Panc1 (cell line): ENCODE measurements around the gene ARHGEF40. TPM values are rescaled to one million over a fixed set of nuclear protein-coding genes. Genes with fewer than 3 reads are reported as not detected.

Source experiments
- ATAC-seq: fragments of 200-7000 bp; cut with Tn5 transposase; 2 replicates; pipeline ENCODE4 v1.9.1; 2020; ENCODE audit warnings: mild to moderate bottlenecking, moderate library complexity
- BruUV-seq: library from RNA; stranded (reverse); fragments of 400-500 nt; replicated peaks from 2 replicates; lab custom pipeline; 2021; lab: Mats Ljungman, UMichigan
- CTCF ChIA-PET: fragments of 300-600 bp; sonication (Branson Sonifier 250); formaldehyde crosslinking; loops from one replicate; lab custom pipeline; 2022; ENCODE audit warnings: antibody characterized with exemption; lab: Charles Lee
- POLR2A ChIA-PET: fragments of 300-600 bp; sonication (Branson Sonifier 250); formaldehyde crosslinking; loops from one replicate; lab custom pipeline; 2022; ENCODE audit warnings: antibody characterized with exemption; lab: Charles Lee
- DNase-seq: peaks from one replicate; pipeline ENCODE4 v3.0.0-alpha.2; 2010; ENCODE audit warnings: low read depth, low spot score
- H3K27ac ChIP-seq: 2 replicates; pipeline ENCODE4 v1.5.1; 2011; ENCODE audit warnings: mild to moderate bottlenecking, low read length, inconsistent platforms
- H3K27me3 ChIP-seq: fragments of 200-500 bp; sonication (Bioruptor generic); 2 replicates; pipeline ENCODE4 v1.6.0; 2014; ENCODE audit warnings: low read length, inconsistent platforms; ENCODE audit not compliant: control insufficient read depth, insufficient read depth
- H3K36me3 ChIP-seq: fragments of 200-500 bp; sonication (Bioruptor generic); 2 replicates; pipeline ENCODE4 v1.5.1; 2014; ENCODE audit warnings: inconsistent platforms, mild to moderate bottlenecking, low read length, moderate library complexity; ENCODE audit not compliant: control insufficient read depth, insufficient read depth
- H3K4me1 ChIP-seq: 2 replicates; pipeline ENCODE4 v1.5.1; 2011; ENCODE audit warnings: inconsistent platforms, mild to moderate bottlenecking, low read length, moderate library complexity; ENCODE audit not compliant: control insufficient read depth, insufficient read depth
- H3K4me3 ChIP-seq, 2 experiments: 2 replicates each; pipeline ENCODE4 v1.5.1; 2011 to 2012; ENCODE audit warnings: low read depth in 2 of 2, low read length in 2 of 2, mild to moderate bottlenecking in 2 of 2, inconsistent platforms in 1 of 2, moderate library complexity in 1 of 2
- H3K9me3 ChIP-seq: fragments of 200-500 bp; sonication (Bioruptor generic); 2 replicates; pipeline ENCODE4 v1.5.1; 2014; ENCODE audit warnings: low read depth, mild to moderate bottlenecking, inconsistent platforms, low read length, moderate library complexity; ENCODE audit not compliant: control insufficient read depth, insufficient read depth
- CTCF ChIP-seq: fragments of 450-650 bp; IDR thresholded peaks from 2 replicates; pipeline ENCODE4 v1.5.1; 2017; ENCODE audit warnings: mild to moderate bottlenecking
- POLR2AphosphoS5 ChIP-seq: IDR thresholded peaks from 2 replicates; pipeline ENCODE4 v1.6.1; 2012; ENCODE audit warnings: mild to moderate bottlenecking, low read depth, low read length, moderate library complexity
- REST ChIP-seq, 2 experiments: IDR thresholded peaks; 2 replicates each; pipeline ENCODE4 v1.6.1; 2011 to 2012; ENCODE audit warnings: low read depth in 2 of 2, control low read depth in 1 of 2, low read length in 1 of 2, mild to moderate bottlenecking in 1 of 2, moderate library complexity in 1 of 2; ENCODE audit not compliant: insufficient read depth in 1 of 2
- SIN3A ChIP-seq: IDR thresholded peaks from 2 replicates; pipeline ENCODE4 v1.6.1; 2012; ENCODE audit warnings: low read depth, mild to moderate bottlenecking, low read length, moderate library complexity, borderline replicate concordance; ENCODE audit not compliant: insufficient read depth
- TCF7L2 ChIP-seq: IDR thresholded peaks from 2 replicates; pipeline ENCODE4 v1.6.1; 2011; ENCODE audit warnings: mild to moderate bottlenecking, low read depth, low read length, inconsistent platforms
- in situ Hi-C: cut with HindIII; loops from 2 replicates; pipeline ENCODE4 v1.10.0; 2016; ENCODE audit warnings: low sequenced_read_pairs, low pct_unique_long_range_greater_than_20kb
- intact Hi-C: fragments of 100-400 bp; cut with micrococcal nuclease; formaldehyde crosslinking; loops from one replicate; pipeline ENCODE4 v1.10.0; 2022; ENCODE audit not compliant: unreplicated experiment
- total RNA-seq: library from RNA; stranded (reverse); gene quantifications from one replicate; pipeline ENCODE4 v1.2.1, GENCODE V29; 2021; ENCODE audit not compliant: unreplicated experiment

Gene ARHGEF40
- total RNA-seq, 1 experiment from 2014 or later = 11.1 TPM

- H3K4me3 ChIP-seq = no peak overlapping the region
- H3K27me3 ChIP-seq = peaks cover 2% of the 10 kb centered on the region
- no peak for TF ChIP-seq REST (IDR thresholded peaks at IDR 0.05; ENCODE audit: insufficient read depth in 1 of 2, low read depth in 2 of 2, low read length in 1 of 2)
- TF ChIP-seq CTCF = no peak
- TF ChIP-seq POLR2AphosphoS5 = no peak
- TF ChIP-seq SIN3A = no peak
- TF ChIP-seq TCF7L2 = no peak
- H3K4me1 ChIP-seq = no peaks in the 10 kb centered on the region
- POLR2A ChIA-PET = no interaction called here
- H3K27ac ChIP-seq = no peak overlapping the region
- BruUV-seq = no TSS peak
- CTCF ChIA-PET = no interaction called here
- intact Hi-C loops = no loop called here
- no peaks in the 10 kb centered on the region for H3K36me3 ChIP-seq
- DNase-seq (no peak), ATAC-seq (no peak)
- in situ Hi-C loops = no loop called here
- H3K9me3 ChIP-seq = no peaks in the 10 kb centered on the region
These were observed 8.8 kb upstream of the ARHGEF40 start for GRCh38 chr14:21061347-21061668.

- H3K27ac ChIP-seq = no peak overlapping the region
- H3K9me3 ChIP-seq = no peaks in the 10 kb centered on the region
- no peaks in the 10 kb centered on the region for H3K36me3 ChIP-seq
- DNase-seq = no peak
- H3K4me3 ChIP-seq = no peak overlapping the region
- H3K27me3 ChIP-seq = peaks cover 2% of the 10 kb centered on the region
- no TSS peak for BruUV-seq
- intact Hi-C loops (no loop called here), in situ Hi-C loops (no loop called here)
- POLR2A ChIA-PET = no interaction called here
- ATAC-seq = no peak
- CTCF ChIA-PET = no interaction called here
- TF ChIP-seq CTCF (no peak), SIN3A (no peak), TCF7L2 (no peak), REST (IDR thresholded peaks at IDR 0.05; ENCODE audit: insufficient read depth in 1 of 2, low read depth in 2 of 2, low read length in 1 of 2) (no peak), POLR2AphosphoS5 (no peak)
- H3K4me1 ChIP-seq = no peaks in the 10 kb centered on the region
These were observed 6.6 kb upstream of the ARHGEF40 start for GRCh38 chr14:21063479-21063878.
